RWPE2 (cell line): ENCODE measurements around the gene S100A8.

ENCODE experiments used
- ATAC-seq: fragments of 200-7000 bp; cut with Tn5 transposase; 3 replicates; pipeline ENCODE4 v1.9.1; 2021; ENCODE audit warnings: low read depth
- DNase-seq: peaks from one replicate; pipeline ENCODE4 v3.0.0-alpha.2; 2020; ENCODE audit warnings: low spot score
- H3K27ac ChIP-seq: fragments of 450-650 bp; 2 replicates; pipeline ENCODE4 v1.5.1; 2017; ENCODE audit warnings: mild to moderate bottlenecking; ENCODE audit not compliant: poor library complexity, severe bottlenecking
- H3K27me3 ChIP-seq: fragments of 250-450 bp; sonication (Bioruptor Pico); 2 replicates; pipeline ENCODE4 v1.5.1; 2021; ENCODE audit warnings: mild to moderate bottlenecking, moderate library complexity; ENCODE audit not compliant: insufficient read depth, poor library complexity, severe bottlenecking
- H3K36me3 ChIP-seq: fragments of 250-450 bp; sonication (Bioruptor Pico); 2 replicates; pipeline ENCODE4 v1.5.1; 2020; ENCODE audit warnings: low read depth, mild to moderate bottlenecking, moderate library complexity
- H3K4me1 ChIP-seq: fragments of 250-450 bp; sonication (Bioruptor Pico); 2 replicates; pipeline ENCODE4 v1.5.1; 2021; ENCODE audit warnings: mild to moderate bottlenecking, moderate library complexity; ENCODE audit not compliant: insufficient read depth, poor library complexity, severe bottlenecking
- H3K4me3 ChIP-seq: fragments of 250-450 bp; sonication (Bioruptor Pico); 2 replicates; pipeline ENCODE4 v1.5.1; 2021; ENCODE audit warnings: mild to moderate bottlenecking, moderate library complexity; ENCODE audit not compliant: severe bottlenecking
- H3K9me3 ChIP-seq: fragments of 250-450 bp; sonication (Bioruptor Pico); 2 replicates; pipeline ENCODE4 v1.5.1; 2021; ENCODE audit warnings: mild to moderate bottlenecking, moderate library complexity; ENCODE audit not compliant: severe bottlenecking
- TF ChIP-seq, protein P1 (sequence below): fragments of 450-650 bp; IDR thresholded peaks from one replicate; pipeline ENCODE4 v1.5.1; 2017; ENCODE audit warnings: mild to moderate bottlenecking, moderate library complexity; ENCODE audit not compliant: poor library complexity, severe bottlenecking

The S100A8 gene

DNA sequence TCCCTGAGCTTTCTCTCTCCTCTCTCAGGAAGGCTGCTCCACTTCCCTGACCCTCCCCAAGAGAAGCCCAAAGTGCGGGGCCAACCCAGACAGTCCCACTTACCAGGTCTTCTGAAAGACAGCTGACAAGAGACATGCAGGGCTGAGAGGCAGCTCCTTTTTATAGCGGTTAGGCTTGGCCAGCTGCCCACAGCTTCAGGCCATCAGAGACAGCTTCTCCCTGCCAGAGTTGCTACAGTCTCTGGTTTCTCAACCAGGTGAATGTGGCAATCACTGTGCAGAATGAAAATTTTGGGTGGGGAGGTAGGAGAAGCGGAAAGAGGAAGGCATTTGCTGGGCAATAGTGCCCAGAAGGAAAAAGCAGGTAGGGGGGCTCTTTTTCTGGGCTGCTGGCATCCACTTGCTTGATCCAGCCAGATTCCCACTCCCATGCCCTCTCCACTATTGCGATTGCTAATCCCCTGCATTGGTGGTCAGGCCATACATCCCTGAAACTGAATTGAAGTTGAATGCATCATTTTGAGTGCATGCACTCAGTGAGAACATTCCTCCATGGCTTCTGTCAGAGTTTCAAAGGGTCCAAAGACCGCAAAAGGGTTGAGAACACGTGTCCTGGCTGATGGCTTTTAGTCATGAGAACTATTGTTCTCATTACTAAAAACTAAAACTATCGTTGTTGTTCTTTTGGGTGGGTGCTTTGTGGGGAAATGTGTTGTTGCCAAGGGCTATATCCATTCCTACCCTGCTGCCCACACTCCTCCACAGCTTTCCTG lies at the start of gene S100A8:
Gene S100A8 (minus strand): TSS at position 136 of the 773 bp plus-strand sequence. CDS start 538 bp downstream, outside the sequence.
- peaks cover 25% of the 10 kb centered on the region for H3K4me1 ChIP-seq
- peak; percentile 76 for ATAC-seq
- H3K27me3 ChIP-seq, result no peaks in the 10 kb centered on the region

DNA sequence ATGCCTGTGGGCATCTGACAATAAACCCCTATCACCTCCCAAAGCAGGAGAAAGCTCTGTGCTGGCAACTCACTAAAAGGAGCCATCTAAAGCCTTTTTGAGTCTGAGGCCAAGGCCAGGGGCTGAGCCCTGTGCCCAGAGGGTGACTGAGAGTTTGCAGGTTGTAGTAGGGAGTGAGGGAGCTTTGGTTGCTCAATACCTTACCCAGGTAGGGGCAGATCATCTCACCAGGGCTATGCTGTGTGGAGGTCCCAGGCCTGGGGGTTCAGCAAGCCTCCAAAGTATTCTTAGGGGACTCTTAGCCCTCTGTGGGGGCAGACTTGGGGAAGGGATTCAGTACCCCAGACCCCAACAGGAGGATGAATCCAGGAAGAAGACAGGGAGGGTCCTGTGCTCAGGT lies 48.4 kb upstream of the S100A8 start:
- TF ChIP-seq, protein P1, sequence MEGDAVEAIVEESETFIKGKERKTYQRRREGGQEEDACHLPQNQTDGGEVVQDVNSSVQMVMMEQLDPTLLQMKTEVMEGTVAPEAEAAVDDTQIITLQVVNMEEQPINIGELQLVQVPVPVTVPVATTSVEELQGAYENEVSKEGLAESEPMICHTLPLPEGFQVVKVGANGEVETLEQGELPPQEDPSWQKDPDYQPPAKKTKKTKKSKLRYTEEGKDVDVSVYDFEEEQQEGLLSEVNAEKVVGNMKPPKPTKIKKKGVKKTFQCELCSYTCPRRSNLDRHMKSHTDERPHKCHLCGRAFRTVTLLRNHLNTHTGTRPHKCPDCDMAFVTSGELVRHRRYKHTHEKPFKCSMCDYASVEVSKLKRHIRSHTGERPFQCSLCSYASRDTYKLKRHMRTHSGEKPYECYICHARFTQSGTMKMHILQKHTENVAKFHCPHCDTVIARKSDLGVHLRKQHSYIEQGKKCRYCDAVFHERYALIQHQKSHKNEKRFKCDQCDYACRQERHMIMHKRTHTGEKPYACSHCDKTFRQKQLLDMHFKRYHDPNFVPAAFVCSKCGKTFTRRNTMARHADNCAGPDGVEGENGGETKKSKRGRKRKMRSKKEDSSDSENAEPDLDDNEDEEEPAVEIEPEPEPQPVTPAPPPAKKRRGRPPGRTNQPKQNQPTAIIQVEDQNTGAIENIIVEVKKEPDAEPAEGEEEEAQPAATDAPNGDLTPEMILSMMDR, result no peak
- H3K9me3 ChIP-seq, result no peaks in the 10 kb centered on the region

More for the DNA sequence above, at the start of gene S100A8:
- H3K9me3 ChIP-seq, result no peaks in the 10 kb centered on the region
- no peak within 1 kb of the TSS for H3K4me3 ChIP-seq
- H3K36me3 ChIP-seq, result no peaks in the 10 kb centered on the region
- DNase-seq, result no peak
- H3K27ac ChIP-seq, result no peak within 1 kb of the TSS
- TF ChIP-seq, protein P1, result no peak

GRCh38 chr1:153438599-153438998 lies 47.7 kb upstream of the S100A8 start:
- no peak overlapping the region for H3K27ac ChIP-seq
- ATAC-seq (no peak), DNase-seq (no peak)
- H3K4me3 ChIP-seq, result no peak overlapping the region
- H3K27me3 ChIP-seq, result no peaks in the 10 kb centered on the region
- H3K9me3 ChIP-seq, result no peaks in the 10 kb centered on the region
- no peaks in the 10 kb centered on the region for H3K36me3 ChIP-seq
- TF ChIP-seq, protein P1, result no peak
- no peaks in the 10 kb centered on the region for H3K4me1 ChIP-seq

More for the DNA sequence above, 48.4 kb upstream of the S100A8 start:
- H3K36me3 ChIP-seq, result no peaks in the 10 kb centered on the region
- DNase-seq (no peak), ATAC-seq (no peak)
- no peak overlapping the region for H3K4me3 ChIP-seq
- no peak overlapping the region for H3K27ac ChIP-seq
- no peaks in the 10 kb centered on the region for H3K4me1 ChIP-seq
- H3K27me3 ChIP-seq, result no peaks in the 10 kb centered on the region

- no peak for DNase-seq
- H3K27me3 ChIP-seq, result no peaks in the 10 kb centered on the region
- H3K4me1 ChIP-seq, result no peaks in the 10 kb centered on the region
- H3K36me3 ChIP-seq, result no peaks in the 10 kb centered on the region
- TF ChIP-seq, protein P1, result no peak
- no peak overlapping the region for H3K27ac ChIP-seq
- H3K4me3 ChIP-seq, result no peak overlapping the region
- H3K9me3 ChIP-seq, result no peaks in the 10 kb centered on the region
- no peak for ATAC-seq
Observed at GRCh38 chr1:153437236-153437635, 46.4 kb upstream of the S100A8 start.
